HEK293 (cell line): ENCODE measurements around the gene EPHX1.
A peak's percentile ranks its signal among the peaks of the same experiment; 100 is the strongest.

ENCODE experiments used
- CTCF ChIA-PET: fragments of 350-600 bp; formaldehyde crosslinking; extraction: SDS; loops from one replicate; lab custom pipeline; 2021; ENCODE audit warnings: antibody characterized with exemption; lab: Yijun Ruan, JAX
- POLR2A ChIA-PET: fragments of 300-600 bp; formaldehyde crosslinking; extraction: SDS; loops from one replicate; lab custom pipeline; 2020; ENCODE audit warnings: antibody characterized with exemption, inconsistent platforms; lab: Yijun Ruan, JAX
- H3K27ac ChIP-seq: fragments of 200-500 bp; sonication (Bioruptor generic); 2 replicates; pipeline ENCODE4 v1.5.1; 2014; ENCODE audit warnings: low read depth, low read length, control low read depth, inconsistent platforms; ENCODE audit errors: extremely low read depth
- H3K36me3 ChIP-seq, 2 experiments: fragments of 200-500 bp in 1 of 2; sonication (Bioruptor generic) in 1 of 2; 1 replicate in 1 of 2; 2 replicates in 1 of 2; pipeline ENCODE4 v1.5.1; 2014 to 2017; ENCODE audit warnings: inconsistent platforms in 2 of 2, low read length in 2 of 2; ENCODE audit not compliant: control insufficient read depth in 2 of 2, insufficient read depth in 1 of 2
- H3K4me1 ChIP-seq: fragments of 200-500 bp; sonication (Bioruptor generic); 2 replicates; pipeline ENCODE4 v1.5.1; 2014; ENCODE audit warnings: mild to moderate bottlenecking, low read length, inconsistent platforms; ENCODE audit not compliant: control insufficient read depth, insufficient read depth
- H3K4me3 ChIP-seq: 2 replicates; pipeline ENCODE4 v1.5.1; 2011; ENCODE audit warnings: low read depth, mild to moderate bottlenecking, control low read depth, low read length, moderate library complexity
- H3K9me3 ChIP-seq: fragments of 200-500 bp; sonication (Bioruptor generic); 2 replicates; pipeline ENCODE4 v1.5.1; 2014; ENCODE audit warnings: low read depth, low read length, inconsistent platforms; ENCODE audit not compliant: control insufficient read depth, insufficient read depth
- EGR2 ChIP-seq: fragments of 450-650 bp; formaldehyde crosslinking; IDR thresholded peaks from 2 replicates; pipeline ENCODE4 v1.5.1; 2016; ENCODE audit warnings: low read depth, missing biosample characterization, missing genetic modification characterization
- ELK4 ChIP-seq: IDR thresholded peaks from 2 replicates; pipeline ENCODE4 v1.6.1; 2011; ENCODE audit warnings: mild to moderate bottlenecking, low read depth, low read length, borderline replicate concordance
- HOXD13 ChIP-seq: sonication (generic); formaldehyde crosslinking; IDR thresholded peaks from 2 replicates; pipeline ENCODE4 v1.8.0; 2022; ENCODE audit warnings: missing genetic modification reagents, borderline replicate concordance
- KLF16 ChIP-seq: fragments of 450-650 bp; formaldehyde crosslinking; IDR thresholded peaks from 2 replicates; pipeline ENCODE4 v1.5.1; 2017; ENCODE audit warnings: missing biosample characterization, missing genetic modification characterization
- MZF1 ChIP-seq: fragments of 450-650 bp; formaldehyde crosslinking; IDR thresholded peaks from 2 replicates; pipeline ENCODE4 v1.5.1; 2017; ENCODE audit warnings: missing biosample characterization, missing genetic modification characterization, borderline replicate concordance
- REST ChIP-seq: fragments of 450-650 bp; formaldehyde crosslinking; IDR thresholded peaks from 2 replicates; pipeline ENCODE4 v1.5.1; 2016; ENCODE audit warnings: missing biosample characterization, missing genetic modification characterization
- SCRT2 ChIP-seq: fragments of 450-650 bp; formaldehyde crosslinking; IDR thresholded peaks from 2 replicates; pipeline ENCODE4 v1.5.1; 2016; ENCODE audit warnings: missing biosample characterization, missing genetic modification characterization
- ZBTB6 ChIP-seq: fragments of 450-650 bp; formaldehyde crosslinking; IDR thresholded peaks from 2 replicates; pipeline ENCODE4 v1.5.1; 2017; ENCODE audit warnings: missing biosample characterization, missing genetic modification characterization
- ZFHX2 ChIP-seq: fragments of 450-650 bp; formaldehyde crosslinking; conservative IDR thresholded peaks from 2 replicates; pipeline ENCODE4 v1.5.1; 2016; ENCODE audit warnings: missing biosample characterization, missing genetic modification characterization
- ZNF16 ChIP-seq: fragments of 450-650 bp; formaldehyde crosslinking; IDR thresholded peaks from 2 replicates; pipeline ENCODE4 v1.5.1; 2016; ENCODE audit warnings: low read depth, missing biosample characterization, missing genetic modification characterization
- ZNF366 ChIP-seq: fragments of 450-650 bp; formaldehyde crosslinking; conservative IDR thresholded peaks from 2 replicates; pipeline ENCODE4 v1.5.1; 2016; ENCODE audit warnings: missing biosample characterization, missing genetic modification characterization
- ZNF449 ChIP-seq: fragments of 450-650 bp; formaldehyde crosslinking; IDR thresholded peaks from 2 replicates; pipeline ENCODE4 v1.5.1; 2017; ENCODE audit warnings: missing biosample characterization, mild to moderate bottlenecking, missing genetic modification characterization, moderate library complexity
- ZNF513 ChIP-seq: fragments of 450-650 bp; IDR thresholded peaks from 2 replicates; pipeline ENCODE4 v1.5.1; 2018; ENCODE audit warnings: missing biosample characterization, missing genetic modification characterization
- ZNF518A ChIP-seq: fragments of 450-650 bp; formaldehyde crosslinking; conservative IDR thresholded peaks from 2 replicates; pipeline ENCODE4 v1.5.1; 2016; ENCODE audit warnings: low read depth, missing biosample characterization, missing genetic modification characterization
- ZNF548 ChIP-seq: fragments of 450-650 bp; formaldehyde crosslinking; IDR thresholded peaks from 2 replicates; pipeline ENCODE4 v1.5.1; 2016; ENCODE audit warnings: missing biosample characterization, missing genetic modification characterization
- ZNF558 ChIP-seq: fragments of 450-650 bp; formaldehyde crosslinking; IDR thresholded peaks from 2 replicates; pipeline ENCODE4 v1.5.1; 2016; ENCODE audit warnings: missing biosample characterization, missing genetic modification characterization
- ZNF621 ChIP-seq: fragments of 450-650 bp; formaldehyde crosslinking; IDR thresholded peaks from 2 replicates; pipeline ENCODE4 v1.5.1; 2017; ENCODE audit warnings: missing biosample characterization, missing genetic modification characterization
- ZNF624 ChIP-seq: fragments of 450-650 bp; formaldehyde crosslinking; IDR thresholded peaks from 2 replicates; pipeline ENCODE4 v1.5.1; 2017; ENCODE audit warnings: missing biosample characterization, missing genetic modification characterization
- ZNF837 ChIP-seq: fragments of 450-650 bp; formaldehyde crosslinking; IDR thresholded peaks from 2 replicates; pipeline ENCODE4 v1.5.1; 2016; ENCODE audit warnings: missing biosample characterization, missing genetic modification characterization
- ZSCAN30 ChIP-seq: fragments of 450-650 bp; IDR thresholded peaks from 2 replicates; pipeline ENCODE4 v1.5.1; 2018; ENCODE audit warnings: missing biosample characterization, mild to moderate bottlenecking, missing genetic modification characterization, moderate library complexity

Gene EPHX1

GRCh38 chr1:225861834-225862580 is 52.1 kb downstream of the EPHX1 start:
- Histone ChIP-seq H3K4me1 (0 out of 2 replicates have a peak, but pooled peaks cover 3% of the 10 kb centered on the region), H3K27ac (no peak overlapping the region), H3K36me3 (peaks cover 7 to 62% of the 10 kb centered on the region in 2 experiments; a peak in 2 of 3 replicates), H3K9me3 (no peaks in the 10 kb centered on the region), H3K4me3 (no peak overlapping the region)
- ChIA-PET CTCF (interaction anchor here (0.5 kb wide), 1 partner anchor 380 kb away, joined by 3 read pairs; no protein-coding TSS in a partner anchor), POLR2A (no interaction called here)
- TF ChIP-seq ZNF518A (tag by site-specific recombination) (no peak), EGR2 (tag by site-specific recombination) (peak; percentile 93), ZFHX2 (peak; percentile 69), ZNF558 (tag by site-specific recombination) (no peak), REST (tag by site-specific recombination) (no peak), ZNF837 (tag by site-specific recombination) (no peak), KLF16 (tag by site-specific recombination) (no peak)

- POLR2A ChIA-PET, result no interaction called here
- peaks cover 7 to 68% of the 10 kb centered on the region in 2 experiments; a peak in 2 of 3 replicates for H3K36me3 ChIP-seq
- CTCF ChIA-PET, result no interaction called here
- no peak for TF ChIP-seq ZNF624
- TF ChIP-seq ZSCAN30 (tag by site-specific recombination), result no peak
- TF ChIP-seq HOXD13, result no peak
- no peak for TF ChIP-seq ZNF449
- TF ChIP-seq ZNF513, result no peak
- no peak for TF ChIP-seq ZNF366
- no peak for TF ChIP-seq ZBTB6 (tag by site-specific recombination)
- TF ChIP-seq ELK4, result no peak
- TF ChIP-seq ZNF16, result no peak
- TF ChIP-seq MZF1 (tag by site-specific recombination), result no peak
- no peak for TF ChIP-seq ZNF621 (tag by site-specific recombination)
- no peak for TF ChIP-seq ZNF548 (tag by site-specific recombination)
- no peak for TF ChIP-seq SCRT2
Observed at GRCh38 chr1:225862581-225862950, 52.6 kb downstream of the EPHX1 start.

More at GRCh38 chr1:225862581-225862950, 52.6 kb downstream of the EPHX1 start:
- no peaks in the 10 kb centered on the region for H3K9me3 ChIP-seq
- 0 out of 2 replicates have a peak, but pooled peaks cover 3% of the 10 kb centered on the region for H3K4me1 ChIP-seq
- no peak overlapping the region for H3K27ac ChIP-seq
- no peak overlapping the region for H3K4me3 ChIP-seq
